GM19467 (cell line): Measurements from ENCODE around the gene CAMK1.
"Not testable (repeated sequence)": the region's sequence is repeated elsewhere in the genome, so short reads cannot be mapped to it uniquely, and the experiment has no call there.

Source experiments
- ATAC-seq: cut with Tn5 transposase; IDR thresholded peaks from one replicate; pipeline ENCODE4 v1.9.1; 2021; ENCODE audit warnings: mild to moderate bottlenecking, moderate library complexity; ENCODE audit not compliant: unreplicated experiment

The CAMK1 gene

GRCh38 chr3:9776896-9777693 is 7.3 kb upstream of the CAMK1 start:
- ATAC-seq: no peak

- ATAC-seq: not testable (repeated sequence)
These were observed 1.3 kb upstream of the CAMK1 start for GRCh38 chr3:9771007-9771406.

DNA sequence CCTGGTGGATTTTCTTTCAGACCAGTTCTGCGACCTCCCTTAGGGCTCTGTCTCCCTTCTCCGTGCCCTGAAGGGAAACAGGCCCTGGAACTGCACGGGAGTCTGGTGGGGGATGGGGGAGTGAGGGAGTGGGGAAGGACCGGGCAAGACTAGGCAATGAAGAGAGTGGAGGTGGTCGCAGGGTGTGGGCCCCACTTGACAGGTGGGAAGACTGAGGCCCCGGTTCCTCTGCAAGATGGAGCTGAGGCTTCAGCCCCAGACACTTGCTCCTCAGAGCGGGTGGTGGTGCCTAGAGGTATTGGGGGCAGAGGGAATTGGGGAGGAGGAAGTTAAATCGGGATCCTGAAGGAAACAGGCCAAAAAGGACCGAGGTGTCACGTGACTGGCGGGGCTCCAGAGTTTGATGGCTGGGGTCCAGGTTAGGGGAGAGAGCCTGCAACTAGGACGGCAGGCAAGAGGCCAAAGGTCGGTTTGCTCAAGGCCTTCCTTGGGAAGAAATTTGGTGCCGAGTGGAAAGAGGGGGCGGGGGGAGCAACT is 597 bp upstream of the CAMK1 start:
- no peak for ATAC-seq

- no peak for ATAC-seq
These were observed 735 bp downstream of the CAMK1 start for GRCh38 chr3:9769012-9769411.

- ATAC-seq: no peak
These were observed 1.5 kb downstream of the CAMK1 start for GRCh38 chr3:9768141-9768775.

GRCh38 chr3:9767418-9767817 is 2.3 kb downstream of the CAMK1 start:
- ATAC-seq: no peak

- no peak for ATAC-seq
These were observed 3.9 kb downstream of the CAMK1 start for GRCh38 chr3:9765865-9766264.

GRCh38 chr3:9762871-9763270 is 6.9 kb downstream of the CAMK1 start:
- ATAC-seq: no peak

GRCh38 chr3:9761919-9762318 is 7.8 kb downstream of the CAMK1 start:
- ATAC-seq: no peak

GRCh38 chr3:9760779-9761505 is 8.8 kb downstream of the CAMK1 start:
- no peak for ATAC-seq

- no peak for ATAC-seq
These were observed 12.3 kb downstream of the CAMK1 start for GRCh38 chr3:9757427-9757826.

GRCh38 chr3:9754678-9755077 is 15.1 kb downstream of the CAMK1 start:
- ATAC-seq: no peak

DNA sequence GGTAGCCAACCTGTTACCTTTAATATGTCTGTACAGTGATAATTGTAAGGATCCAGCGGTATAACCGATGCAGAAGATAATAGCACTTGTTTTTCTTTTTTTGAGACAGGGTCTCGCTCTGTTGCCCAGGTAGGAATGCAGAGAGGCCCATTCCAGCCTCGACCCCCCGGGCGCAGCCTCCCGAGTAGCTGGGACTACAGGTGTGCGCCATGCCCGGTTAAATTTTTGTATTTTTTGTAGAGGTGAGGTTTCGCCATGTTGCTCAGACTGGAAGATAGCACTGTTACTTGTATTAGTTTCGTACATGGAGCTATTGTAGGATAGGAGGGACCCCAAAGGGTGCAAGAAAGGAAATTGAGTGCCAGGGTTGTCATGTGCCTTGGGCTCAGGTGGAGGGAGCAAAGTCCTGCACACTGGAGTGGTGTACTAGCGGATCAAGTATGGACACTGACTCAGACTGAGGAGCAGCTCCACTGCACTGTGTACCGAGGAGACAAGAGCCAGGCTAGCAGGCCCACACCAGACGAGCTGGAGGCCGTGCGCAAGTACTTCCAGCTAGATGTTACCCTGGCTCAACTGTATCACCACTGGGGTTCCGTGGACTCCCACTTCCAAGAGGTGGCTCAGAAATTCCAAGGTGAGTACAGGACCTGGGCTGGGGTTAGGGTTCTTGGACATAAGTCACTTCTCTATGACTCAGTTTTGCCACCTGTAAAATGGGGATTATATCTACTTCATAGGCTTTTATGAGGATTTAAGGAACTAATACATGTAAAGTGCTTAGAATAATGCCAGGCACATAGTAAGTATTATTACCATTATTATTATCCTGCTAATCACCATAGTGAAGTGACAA is 19.0 kb downstream of the CAMK1 start:
- no peak for ATAC-seq

DNA sequence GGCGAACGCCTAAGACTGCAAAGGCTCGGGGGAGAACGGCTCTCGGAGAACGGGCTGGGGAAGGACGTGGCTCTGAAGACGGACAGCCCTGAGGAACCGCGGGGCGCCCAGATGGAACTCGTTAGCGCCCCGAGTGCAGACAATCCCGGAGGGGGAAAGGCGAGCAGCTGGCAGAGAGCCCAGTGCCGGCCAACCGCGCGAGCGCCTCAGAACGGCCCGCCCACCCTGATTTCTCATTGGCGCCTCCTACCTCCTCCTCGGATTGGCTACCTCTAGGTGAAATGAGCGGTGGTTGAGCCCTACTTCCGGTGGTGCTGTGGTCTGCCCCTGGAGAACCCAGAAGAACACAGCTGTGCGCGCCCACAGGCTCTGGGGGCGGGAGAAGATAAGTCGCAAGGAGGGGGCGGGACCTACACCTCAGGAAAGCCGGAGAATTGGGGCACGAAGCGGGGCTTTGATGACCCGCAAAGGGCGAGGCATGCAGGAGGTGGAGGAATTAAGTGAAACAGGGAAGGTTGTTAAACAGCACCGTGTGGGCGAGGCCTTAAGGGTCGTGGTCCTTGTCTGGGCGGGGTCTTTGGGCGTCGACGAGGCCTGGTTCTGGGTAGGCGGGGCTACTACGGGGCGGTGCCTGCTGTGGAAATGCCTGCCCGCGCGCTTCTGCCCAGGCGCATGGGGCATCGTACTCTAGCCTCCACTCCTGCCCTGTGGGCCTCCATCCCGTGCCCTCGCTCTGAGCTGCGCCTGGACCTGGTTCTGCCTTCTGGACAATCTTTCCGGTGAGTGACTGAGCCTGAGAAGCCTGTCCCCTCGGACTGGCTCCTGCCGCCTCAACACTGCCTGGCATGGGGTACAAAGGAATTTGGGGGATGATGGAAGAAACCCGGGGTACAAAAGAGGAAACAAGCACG is 19.8 kb downstream of the CAMK1 start, which contains the start of gene OGG1:
Gene OGG1 (plus strand): TSS at position 308 of the 911 bp plus-strand sequence. CDS start 335 bp downstream, at position 643.
- peak; percentile 86 for ATAC-seq

DNA sequence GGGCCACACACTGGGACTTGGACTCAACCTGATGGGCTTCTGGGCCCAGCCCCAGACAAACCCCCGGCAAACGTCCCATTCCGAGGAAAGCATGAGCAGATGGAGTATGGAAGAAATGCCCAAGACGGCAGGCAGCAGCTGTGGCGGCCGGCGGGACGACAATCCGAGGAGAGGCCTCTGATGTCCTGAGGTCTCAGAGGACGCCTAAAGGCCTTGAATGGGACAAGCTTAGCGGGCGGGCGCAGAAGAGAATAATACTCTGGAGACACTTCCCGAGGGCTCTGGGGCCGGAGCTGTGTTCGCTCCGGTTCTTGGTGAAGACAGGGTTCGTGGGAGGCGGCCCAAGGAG is 20.5 kb downstream of the CAMK1 start:
- no peak for ATAC-seq

GRCh38 chr3:9748031-9748430 is 21.7 kb downstream of the CAMK1 start:
- ATAC-seq: no peak

GRCh38 chr3:9747267-9747666 is 22.5 kb downstream of the CAMK1 start:
- ATAC-seq: no peak

DNA sequence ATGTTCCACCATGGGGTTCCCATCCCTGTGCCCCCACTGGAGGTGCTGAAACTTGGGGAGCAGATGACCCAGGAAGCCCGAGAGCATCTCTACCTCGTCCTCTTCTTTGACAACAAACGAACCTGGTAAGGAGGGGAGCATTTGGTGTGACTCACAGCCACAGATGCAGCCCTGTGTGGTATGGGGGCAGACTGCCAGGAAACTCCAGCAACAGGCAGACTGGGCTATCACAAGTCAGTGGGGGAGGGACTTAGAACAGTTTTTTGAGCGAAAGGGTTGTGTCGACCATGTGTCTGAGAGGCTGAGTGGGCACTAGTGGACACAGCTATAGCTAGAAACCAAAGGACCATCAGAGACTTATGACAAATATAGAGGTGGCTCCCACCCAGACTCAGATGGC is 23.4 kb downstream of the CAMK1 start:
- ATAC-seq: no peak

DNA sequence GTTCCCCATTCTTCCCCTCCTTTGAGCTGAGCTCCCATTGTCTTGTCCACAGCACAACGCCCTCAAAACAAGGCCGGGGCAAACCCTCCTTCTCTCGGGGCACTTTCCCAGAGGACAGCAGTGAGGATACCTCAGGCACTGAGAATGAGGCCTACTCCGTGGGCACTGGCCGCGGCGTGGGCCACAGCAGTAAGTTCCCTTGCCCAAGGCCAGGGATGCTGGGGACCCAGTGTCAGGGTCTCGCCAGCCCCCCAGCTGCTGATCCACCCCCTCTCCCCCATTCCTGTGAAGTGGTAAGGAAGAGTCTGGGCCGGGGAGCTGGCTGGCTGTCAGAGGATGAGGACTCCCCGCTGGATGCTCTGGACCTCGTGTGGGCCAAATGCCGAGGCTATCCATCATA is 24.2 kb downstream of the CAMK1 start:
- no peak for ATAC-seq

DNA sequence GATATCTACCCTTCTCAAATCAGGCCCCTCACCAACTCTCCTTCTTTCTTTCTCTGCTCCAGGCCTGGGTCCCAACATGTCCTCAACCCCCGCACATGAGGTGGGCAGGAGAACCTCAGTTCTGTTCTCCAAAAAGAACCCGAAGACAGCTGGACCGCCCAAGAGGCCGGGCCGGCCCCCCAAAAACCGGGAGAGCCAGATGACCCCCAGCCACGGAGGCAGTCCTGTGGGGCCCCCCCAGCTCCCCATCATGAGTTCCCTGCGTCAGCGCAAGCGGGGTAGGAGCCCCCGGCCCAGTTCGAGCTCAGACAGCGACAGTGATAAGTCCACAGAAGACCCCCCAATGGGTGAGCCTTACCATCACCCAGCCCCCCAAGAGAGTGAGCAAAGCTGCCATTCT is 25.6 kb downstream of the CAMK1 start:
- no peak for ATAC-seq
